GM18526 (cell line): ENCODE data around the gene TSSK2.

Source experiments
- POLR2A ChIP-seq: IDR thresholded peaks from 3 replicates; pipeline ENCODE4 v1.6.1; 2011; ENCODE audit not compliant: insufficient read length; ENCODE audit errors: extremely low read depth

Gene TSSK2

GRCh38 chr22:19130959-19131684 is at the start of gene TSSK2:
TSS of gene TSSK2 (plus strand) at chr22:19131308. CDS start at chr22:19131400, 92 bp downstream.
- no peak for TF ChIP-seq POLR2A

GRCh38 chr22:19081351-19081750 is 49.8 kb upstream of the TSSK2 start:
- TF ChIP-seq POLR2A: no peak

- TF ChIP-seq POLR2A: no peak
Observed at GRCh38 chr22:19082101-19082500, 49.0 kb upstream of the TSSK2 start.

GRCh38 chr22:19082793-19083192 is 48.3 kb upstream of the TSSK2 start:
- no peak for TF ChIP-seq POLR2A

- no peak for TF ChIP-seq POLR2A
Observed at GRCh38 chr22:19085233-19085718, 45.8 kb upstream of the TSSK2 start.

GRCh38 chr22:19086417-19086816 is 44.7 kb upstream of the TSSK2 start:
- TF ChIP-seq POLR2A: no peak

- no peak for TF ChIP-seq POLR2A
Observed at GRCh38 chr22:19086896-19087295, 44.2 kb upstream of the TSSK2 start.

GRCh38 chr22:19088866-19089595 is 42.1 kb upstream of the TSSK2 start:
- TF ChIP-seq POLR2A: no peak

- TF ChIP-seq POLR2A: no peak
Observed at GRCh38 chr22:19090183-19090582, 40.9 kb upstream of the TSSK2 start.

- TF ChIP-seq POLR2A: no peak
Observed at GRCh38 chr22:19090586-19091127, 40.5 kb upstream of the TSSK2 start.

- TF ChIP-seq POLR2A: no peak
Observed at GRCh38 chr22:19092725-19093124, 38.4 kb upstream of the TSSK2 start.

- TF ChIP-seq POLR2A: no peak
Observed at GRCh38 chr22:19094393-19094997, 36.6 kb upstream of the TSSK2 start.

GRCh38 chr22:19096555-19096954 is 34.6 kb upstream of the TSSK2 start:
- no peak for TF ChIP-seq POLR2A

- TF ChIP-seq POLR2A: no peak
Observed at GRCh38 chr22:19097518-19097917, 33.6 kb upstream of the TSSK2 start.

- TF ChIP-seq POLR2A: no peak
Observed at GRCh38 chr22:19098157-19098556, 33.0 kb upstream of the TSSK2 start.
